ENCODE results near the gene ASB8.

The ASB8 gene

GRCh38 chr12:48157018-48157888 lies at the start of gene ASB8:
Gene ASB8 (minus strand): TSS chr12:48157515. CDS start chr12:48153496, 4,019 bp downstream.
- DNase-seq, result peak; percentile 85 to 99 (median 97)

- no peak for DNase-seq
These were observed 45.9 kb upstream of the ASB8 start, which contains the start of gene OR10AD1 for GRCh38 chr12:48203192-48203591. Gene OR10AD1 (minus strand): TSS chr12:48203292. CDS start chr12:48203292, 0 bp downstream.

GRCh38 chr12:48202766-48203165 lies 45.5 kb upstream of the ASB8 start:
- no peak for DNase-seq

- DNase-seq, result no peak
These were observed 44.2 kb upstream of the ASB8 start for GRCh38 chr12:48201516-48201915.

GRCh38 chr12:48201091-48201490 lies 43.8 kb upstream of the ASB8 start:
- DNase-seq, result no peak

- DNase-seq, result no peak
These were observed 42.5 kb upstream of the ASB8 start for GRCh38 chr12:48199774-48200221.

GRCh38 chr12:48198985-48199384 lies 41.7 kb upstream of the ASB8 start:
- DNase-seq, result no peak

- peak in 13 of 58 donors; percentile 23 to 72 (median 53) for DNase-seq
These were observed 41.3 kb upstream of the ASB8 start for GRCh38 chr12:48198672-48198971.

GRCh38 chr12:48197971-48198671 lies 40.8 kb upstream of the ASB8 start:
- DNase-seq, result peak; percentile 64 to 97 (median 88)

- peak in 2 of 58 donors; percentile 14 to 57 for DNase-seq
These were observed 40.2 kb upstream of the ASB8 start for GRCh38 chr12:48197549-48197970.

- no peak for DNase-seq
These were observed 37.5 kb upstream of the ASB8 start for GRCh38 chr12:48194799-48195201.

- no peak for DNase-seq
These were observed 36.3 kb upstream of the ASB8 start for GRCh38 chr12:48193623-48194022.

GRCh38 chr12:48192861-48193260 lies 35.5 kb upstream of the ASB8 start:
- DNase-seq, result no peak

GRCh38 chr12:48191096-48191495 lies 33.8 kb upstream of the ASB8 start:
- no peak for DNase-seq

GRCh38 chr12:48189331-48190125 lies 32.2 kb upstream of the ASB8 start:
- peak in 48 of 58 donors; percentile 15 to 79 (median 42) for DNase-seq

GRCh38 chr12:48187916-48188695 lies 30.8 kb upstream of the ASB8 start:
- no peak for DNase-seq

GRCh38 chr12:48185181-48185919 lies 28.0 kb upstream of the ASB8 start:
- peak in 33 of 58 donors; percentile 7 to 63 (median 37) for DNase-seq

GRCh38 chr12:48184549-48184922 lies 27.2 kb upstream of the ASB8 start:
- DNase-seq, result peak in 4 of 58 donors; percentile 12 to 41 (median 17)

- DNase-seq, result peak in 3 of 58 donors; percentile 32 to 58 (median 38)
These were observed 26.7 kb upstream of the ASB8 start for GRCh38 chr12:48183876-48184548.

Measured in anterior cingulate cortex (tissue), 58 donors.